Fibroblast of skin of abdomen (primary cell): ENCODE measurements around the gene FAM193A.
"Not testable (repeated sequence)": the region's sequence is repeated elsewhere in the genome, so short reads cannot be mapped to it uniquely, and the experiment has no call there.

Experiments
- DNase-seq: peaks from one replicate; pipeline ENCODE4 v3.0.0-alpha.2; 2013

FAM193A gene

GRCh38 chr4:2619459-2619858, 83.0 kb downstream of the FAM193A start:
- no peak for DNase-seq

GRCh38 chr4:2621419-2621818, 85.0 kb downstream of the FAM193A start:
- no peak for DNase-seq

GRCh38 chr4:2623442-2623841, 87.0 kb downstream of the FAM193A start:
- DNase-seq: no peak

GRCh38 chr4:2624782-2625530, 88.5 kb downstream of the FAM193A start:
- DNase-seq: no peak

DNA sequence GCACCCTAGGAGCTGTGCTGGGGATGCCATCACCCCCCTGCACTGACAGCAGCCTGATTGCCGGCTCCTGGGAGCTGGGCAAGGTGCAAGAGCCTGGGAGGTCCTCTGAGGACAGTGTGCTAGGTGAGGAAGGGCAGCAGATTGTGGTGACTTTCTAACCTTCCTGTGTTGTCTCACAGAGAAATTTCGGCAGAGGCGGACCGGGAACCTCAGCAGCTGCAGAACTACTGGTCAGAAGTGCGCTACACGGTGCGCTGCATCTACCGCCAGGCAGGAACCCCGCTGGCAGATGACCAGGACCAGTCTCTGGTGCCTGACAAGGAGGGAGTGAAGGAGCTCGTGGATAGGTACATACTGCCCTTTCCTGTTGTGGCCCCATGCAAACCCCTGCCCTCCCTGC, 89.8 kb downstream of the FAM193A start:
- DNase-seq: no peak

GRCh38 chr4:2630556-2631273, 94.3 kb downstream of the FAM193A start:
- no peak for DNase-seq

DNA sequence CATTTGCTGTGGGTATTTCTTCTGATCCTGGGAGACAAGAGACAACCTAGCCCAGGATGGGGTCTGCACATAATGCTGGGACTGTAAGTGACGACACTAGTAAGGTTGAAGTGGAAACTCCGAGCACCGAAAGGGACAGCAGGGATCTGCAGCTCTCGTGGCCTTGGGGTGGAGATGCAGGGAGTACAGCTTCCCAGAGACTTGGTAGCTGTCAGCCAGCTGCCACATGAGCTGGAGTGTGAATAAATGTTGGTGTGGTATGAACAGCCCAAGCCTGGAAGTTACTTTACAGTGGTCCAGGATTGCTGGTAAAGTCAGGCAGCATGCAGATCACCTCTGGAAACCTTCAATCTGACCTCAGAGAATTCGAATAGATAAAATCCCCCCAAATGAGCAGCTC, 97.6 kb downstream of the FAM193A start:
- DNase-seq: no peak

DNA sequence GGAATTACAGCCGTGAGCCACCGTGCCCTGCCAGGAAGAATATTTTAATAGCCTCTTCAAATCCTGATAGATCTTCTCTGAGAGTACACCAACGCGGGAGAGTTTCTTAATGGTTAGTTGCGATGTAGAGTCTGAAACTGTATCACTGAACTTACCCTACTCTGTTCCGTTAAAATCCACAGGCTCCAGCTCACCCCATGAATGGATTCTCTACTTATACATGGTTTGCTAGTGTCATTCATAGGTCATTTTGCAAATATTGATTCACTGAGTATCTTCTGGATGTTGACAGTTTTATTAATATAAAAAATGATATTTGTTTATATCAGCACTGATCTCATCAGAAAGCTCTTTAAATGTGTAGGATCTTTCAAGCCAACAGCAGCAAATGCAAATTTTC, 99.9 kb downstream of the FAM193A start:
- DNase-seq: no peak

DNA sequence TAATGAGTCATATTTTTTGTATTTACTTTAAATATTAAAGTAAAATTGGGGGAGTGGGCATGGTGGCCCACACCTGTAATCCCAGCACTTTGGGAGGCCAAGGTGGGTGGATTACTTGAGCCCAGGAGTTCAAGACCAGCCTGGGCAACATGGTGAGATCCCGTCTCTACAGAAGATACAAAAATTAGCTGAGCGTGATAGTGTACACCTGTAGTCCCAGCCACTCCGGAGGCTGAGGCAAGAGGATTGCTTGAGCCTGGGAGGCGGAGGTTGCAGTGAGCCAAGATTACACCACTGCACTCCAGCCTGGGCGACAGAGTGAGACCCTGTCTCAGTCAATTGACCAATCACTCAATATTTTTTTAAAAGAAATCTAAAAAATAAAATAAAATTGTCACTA, 100.5 kb downstream of the FAM193A start:
- DNase-seq: not testable (repeated sequence)

DNA sequence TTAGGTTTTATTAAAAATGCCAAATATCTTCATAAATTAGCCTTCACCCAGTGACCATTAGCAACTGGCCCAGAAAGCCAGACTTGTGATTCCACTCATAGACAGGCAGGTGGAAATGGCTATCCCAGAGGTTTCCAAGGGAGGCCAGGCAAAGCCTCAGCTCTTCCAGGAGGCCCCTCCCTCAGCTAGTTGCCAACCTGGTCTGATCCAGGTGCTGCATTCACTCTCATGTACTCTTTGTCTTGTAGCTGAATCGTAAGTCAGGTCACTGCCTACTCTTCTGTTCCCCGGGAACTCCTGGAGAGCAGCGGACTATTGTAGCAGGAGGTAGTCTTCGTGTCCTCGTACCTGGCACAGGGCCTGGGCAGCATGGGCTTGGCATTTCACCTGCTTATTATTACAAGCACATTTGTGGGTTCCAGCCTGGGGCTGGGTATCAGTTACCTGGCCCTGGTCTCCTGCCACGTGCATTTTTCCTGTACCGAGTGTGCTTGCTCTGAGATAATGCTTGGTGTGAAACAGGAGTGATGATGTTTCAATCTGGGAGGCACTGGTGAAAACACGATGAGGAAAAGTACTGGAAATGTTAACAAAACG, 101.6 kb downstream of the FAM193A start:
- no peak for DNase-seq

GRCh38 chr4:2638730-2639129, 102.3 kb downstream of the FAM193A start:
- DNase-seq: no peak

- no peak for DNase-seq
These were observed 106.5 kb downstream of the FAM193A start for GRCh38 chr4:2642968-2643367.

DNA sequence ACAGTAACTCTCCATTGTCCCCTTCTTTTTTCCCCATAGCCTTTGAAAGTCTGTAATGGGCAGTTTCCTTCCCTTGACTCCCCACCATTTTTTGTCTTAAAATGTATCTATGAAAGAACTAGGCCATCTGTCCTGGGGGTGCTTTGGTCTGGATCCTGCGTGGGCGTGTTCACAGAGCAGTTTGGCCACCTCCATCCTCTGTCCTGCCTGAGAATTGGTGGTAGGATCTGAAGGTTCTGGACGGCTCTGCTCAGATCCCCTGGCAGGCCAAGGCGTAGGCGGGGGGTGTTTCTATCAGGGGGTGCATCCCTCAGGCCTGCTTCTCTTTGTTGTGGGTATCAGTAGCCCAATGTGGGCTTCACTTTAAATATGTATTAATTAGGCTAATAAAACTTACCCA, 107.1 kb downstream of the FAM193A start:
- DNase-seq: no peak

GRCh38 chr4:2646396-2647149, 110.1 kb downstream of the FAM193A start:
- DNase-seq: no peak

DNA sequence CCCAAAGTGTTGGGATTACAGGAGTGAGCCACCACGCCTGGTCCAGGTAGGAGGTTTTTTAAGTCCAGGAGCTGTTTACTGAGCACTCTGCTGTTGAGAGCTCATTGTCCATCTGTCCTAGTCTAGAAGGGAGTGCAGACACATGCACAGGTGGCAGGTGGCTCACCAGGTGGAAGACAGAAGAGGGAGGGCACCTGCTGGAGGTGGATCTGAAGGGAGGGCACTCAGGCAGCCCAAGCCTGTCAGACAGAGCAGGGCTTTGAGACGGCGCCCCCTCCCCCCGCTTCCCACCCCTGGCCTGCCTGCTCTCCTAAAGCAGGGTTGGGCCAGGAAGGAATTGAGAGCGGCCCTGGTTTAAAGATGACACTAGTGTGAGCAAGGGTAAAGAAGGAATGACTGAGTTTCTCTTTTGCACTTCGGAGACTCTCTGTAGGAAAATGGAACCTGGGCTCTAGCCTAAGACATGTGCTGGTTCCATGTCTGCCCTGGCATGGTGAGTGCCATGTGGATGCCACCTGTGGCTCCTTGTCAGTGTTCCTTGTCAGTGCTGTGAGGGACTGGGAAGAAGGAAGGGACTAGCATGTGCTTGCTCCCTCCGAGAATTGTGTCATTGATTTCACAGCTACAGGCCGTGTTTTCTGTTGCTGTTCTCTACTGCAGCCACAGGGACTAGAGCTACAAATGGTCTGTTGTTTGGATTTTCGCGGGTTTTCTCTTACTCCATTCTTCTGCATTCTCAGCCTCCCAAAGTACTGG, 111.1 kb downstream of the FAM193A start:
- DNase-seq: no peak

DNA sequence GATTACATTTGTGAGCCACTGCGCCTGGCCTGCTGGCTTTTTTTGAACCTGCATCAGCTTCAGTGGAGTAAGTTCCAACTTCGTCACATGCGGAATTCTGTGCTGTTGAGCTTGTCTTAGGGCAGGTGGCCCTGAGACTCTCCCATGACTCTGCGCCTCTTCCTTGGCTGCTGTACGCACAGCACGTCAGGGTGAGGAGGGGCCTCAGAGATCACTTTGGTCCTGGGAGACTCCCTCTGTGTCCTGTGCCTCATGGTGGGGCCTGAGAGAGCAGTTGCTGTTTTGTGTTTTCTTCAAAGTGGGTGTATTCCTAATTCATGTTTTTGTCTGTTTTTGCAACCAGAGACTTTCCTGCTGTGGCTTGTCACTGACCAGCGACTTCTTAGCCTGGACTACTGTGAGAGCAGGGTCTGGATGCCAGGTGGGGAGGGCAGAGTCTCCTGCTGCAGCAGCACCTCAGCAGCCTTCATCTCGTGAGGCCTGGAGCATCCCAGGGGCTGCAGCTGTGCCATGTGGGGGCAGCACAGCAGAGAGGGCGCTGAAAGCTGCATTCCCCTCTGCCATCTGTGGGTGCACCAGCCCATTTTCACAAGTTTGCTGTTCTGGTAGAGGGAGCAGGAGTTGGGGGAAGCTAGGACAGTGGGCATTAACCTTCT, 111.8 kb downstream of the FAM193A start:
- no peak for DNase-seq

DNA sequence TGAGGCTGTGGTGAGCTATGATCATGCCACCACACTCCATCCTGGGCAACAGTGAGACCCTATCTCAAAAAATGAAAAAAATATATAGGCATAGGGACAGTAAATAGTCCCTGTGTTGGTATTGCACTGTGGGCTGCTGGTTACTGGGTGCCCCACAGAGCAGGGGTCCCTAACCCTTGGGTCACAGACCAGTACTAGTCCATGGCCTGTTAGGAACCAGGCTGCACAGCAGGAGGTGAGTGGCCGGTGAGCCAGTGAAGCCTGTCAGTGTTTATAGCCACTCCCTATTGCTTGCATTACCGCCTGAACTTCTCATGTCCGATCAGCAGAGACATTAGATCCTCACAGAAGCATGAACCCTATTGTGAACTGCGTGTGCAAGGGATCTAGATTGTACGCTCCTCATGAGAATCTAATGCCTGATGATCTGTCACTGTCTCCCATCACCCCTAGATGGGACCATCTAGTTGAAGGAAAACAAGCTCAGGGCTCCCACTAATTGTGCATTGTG, 113.2 kb downstream of the FAM193A start:
- DNase-seq: no peak

GRCh38 chr4:2650276-2650675, 113.8 kb downstream of the FAM193A start:
- no peak for DNase-seq

DNA sequence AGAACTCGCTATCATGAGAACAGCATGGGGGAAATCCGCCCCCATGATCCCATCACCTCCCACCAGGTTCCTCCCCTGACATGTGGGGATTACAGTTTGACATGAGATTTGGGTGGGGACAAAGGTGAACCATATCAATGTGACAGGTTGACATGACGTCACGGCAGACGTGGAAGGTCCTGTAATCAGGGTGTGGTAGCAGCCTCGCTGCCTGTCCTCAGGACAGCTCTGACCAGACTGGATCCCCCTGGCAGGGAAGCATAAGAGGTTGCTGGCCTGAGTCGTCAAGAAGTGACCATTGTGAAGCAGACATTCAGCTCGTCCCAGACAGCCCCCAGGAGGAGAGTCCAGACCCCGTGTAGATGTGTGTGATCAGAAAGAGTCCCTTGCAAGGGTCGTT, 115.1 kb downstream of the FAM193A start:
- DNase-seq: no peak

GRCh38 chr4:2651998-2652397, 115.6 kb downstream of the FAM193A start:
- no peak for DNase-seq

- DNase-seq: no peak
These were observed 116.1 kb downstream of the FAM193A start for GRCh38 chr4:2652415-2653160.
